HEK293 (cell line): Measurements from ENCODE around the gene PRADC1.

Experiments
- CTCF ChIA-PET: fragments of 350-600 bp; formaldehyde crosslinking; extraction: SDS; loops from one replicate; lab custom pipeline; 2021; ENCODE audit warnings: antibody characterized with exemption; lab: Yijun Ruan, JAX
- POLR2A ChIA-PET: fragments of 300-600 bp; formaldehyde crosslinking; extraction: SDS; loops from one replicate; lab custom pipeline; 2020; ENCODE audit warnings: antibody characterized with exemption, inconsistent platforms; lab: Yijun Ruan, JAX
- H3K27ac ChIP-seq: fragments of 200-500 bp; sonication (Bioruptor generic); 2 replicates; pipeline ENCODE4 v1.5.1; 2014; ENCODE audit warnings: low read depth, low read length, control low read depth, inconsistent platforms; ENCODE audit errors: extremely low read depth
- H3K36me3 ChIP-seq, 2 experiments: fragments of 200-500 bp in 1 of 2; sonication (Bioruptor generic) in 1 of 2; 1 replicate in 1 of 2; 2 replicates in 1 of 2; pipeline ENCODE4 v1.5.1; 2014 to 2017; ENCODE audit warnings: inconsistent platforms in 2 of 2, low read length in 2 of 2; ENCODE audit not compliant: control insufficient read depth in 2 of 2, insufficient read depth in 1 of 2
- H3K4me1 ChIP-seq: fragments of 200-500 bp; sonication (Bioruptor generic); 2 replicates; pipeline ENCODE4 v1.5.1; 2014; ENCODE audit warnings: mild to moderate bottlenecking, low read length, inconsistent platforms; ENCODE audit not compliant: control insufficient read depth, insufficient read depth
- H3K4me3 ChIP-seq: 2 replicates; pipeline ENCODE4 v1.5.1; 2011; ENCODE audit warnings: low read depth, mild to moderate bottlenecking, control low read depth, low read length, moderate library complexity
- H3K9me3 ChIP-seq: fragments of 200-500 bp; sonication (Bioruptor generic); 2 replicates; pipeline ENCODE4 v1.5.1; 2014; ENCODE audit warnings: low read depth, low read length, inconsistent platforms; ENCODE audit not compliant: control insufficient read depth, insufficient read depth
- YY1 ChIP-seq: fragments of 450-650 bp; formaldehyde crosslinking; IDR thresholded peaks from 2 replicates; pipeline ENCODE4 v1.5.1; 2018; ENCODE audit warnings: missing biosample characterization, missing genetic modification characterization
- ZBTB11 ChIP-seq: fragments of 450-650 bp; formaldehyde crosslinking; conservative IDR thresholded peaks from 2 replicates; pipeline ENCODE4 v1.5.1; 2016; ENCODE audit warnings: low read depth, missing biosample characterization, missing genetic modification characterization
- ZFP37 ChIP-seq: fragments of 450-650 bp; formaldehyde crosslinking; IDR thresholded peaks from 2 replicates; pipeline ENCODE4 v1.5.1; 2016; ENCODE audit warnings: missing biosample characterization, missing genetic modification characterization
- ZNF146 ChIP-seq: fragments of 450-650 bp; formaldehyde crosslinking; IDR thresholded peaks from 2 replicates; pipeline ENCODE4 v1.5.1; 2016; ENCODE audit warnings: missing biosample characterization, missing genetic modification characterization
- ZNF157 ChIP-seq: fragments of 450-650 bp; formaldehyde crosslinking; IDR thresholded peaks from 2 replicates; pipeline ENCODE4 v1.5.1; 2016; ENCODE audit warnings: missing biosample characterization, missing genetic modification characterization
- ZNF19 ChIP-seq: fragments of 450-650 bp; formaldehyde crosslinking; IDR thresholded peaks from 2 replicates; pipeline ENCODE4; 2016; ENCODE audit warnings: missing biosample characterization, missing genetic modification characterization, low read depth
- ZNF214 ChIP-seq: fragments of 450-650 bp; formaldehyde crosslinking; IDR thresholded peaks from 2 replicates; pipeline ENCODE4 v1.5.1; 2017; ENCODE audit warnings: missing biosample characterization, mild to moderate bottlenecking, missing genetic modification characterization, borderline replicate concordance
- ZNF555 ChIP-seq: fragments of 450-650 bp; formaldehyde crosslinking; conservative IDR thresholded peaks from 2 replicates; pipeline ENCODE4 v1.5.1; 2017; ENCODE audit warnings: missing biosample characterization, mild to moderate bottlenecking, missing genetic modification characterization, inconsistent platforms
- ZNF561 ChIP-seq: fragments of 450-650 bp; IDR thresholded peaks from 2 replicates; pipeline ENCODE4 v1.5.1; 2018; ENCODE audit warnings: missing biosample characterization, missing genetic modification characterization, borderline replicate concordance
- ZNF571 ChIP-seq: fragments of 450-650 bp; formaldehyde crosslinking; IDR thresholded peaks from 2 replicates; pipeline ENCODE4 v1.5.0; 2017; ENCODE audit warnings: missing biosample characterization, missing genetic modification characterization
- ZNF623 ChIP-seq: fragments of 450-650 bp; formaldehyde crosslinking; IDR thresholded peaks from 2 replicates; pipeline ENCODE4 v1.5.1; 2016; ENCODE audit warnings: missing biosample characterization, missing genetic modification characterization
- ZNF777 ChIP-seq: fragments of 450-650 bp; formaldehyde crosslinking; IDR thresholded peaks from 2 replicates; pipeline ENCODE4 v1.5.1; 2017; ENCODE audit warnings: missing biosample characterization, missing genetic modification characterization, borderline replicate concordance
- ZNF837 ChIP-seq: fragments of 450-650 bp; formaldehyde crosslinking; IDR thresholded peaks from 2 replicates; pipeline ENCODE4 v1.5.1; 2016; ENCODE audit warnings: missing biosample characterization, missing genetic modification characterization
- TF ChIP-seq, protein P1 (sequence below): fragments of 450-650 bp; formaldehyde crosslinking; optimal IDR thresholded peaks from 2 replicates; pipeline ENCODE3; 2016; ENCODE audit warnings: missing biosample characterization, mild to moderate bottlenecking, missing genetic modification characterization
- TF ChIP-seq, protein P2 (sequence below): fragments of 450-650 bp; formaldehyde crosslinking; IDR thresholded peaks from 2 replicates; pipeline ENCODE4 v1.5.1; 2016; ENCODE audit warnings: missing biosample characterization, missing genetic modification characterization
- TF ChIP-seq, protein P3 (sequence below): fragments of 450-650 bp; formaldehyde crosslinking; IDR thresholded peaks from 2 replicates; pipeline ENCODE4 v1.5.1; 2016; ENCODE audit warnings: missing biosample characterization, missing genetic modification characterization
- TF ChIP-seq, protein P4 (sequence below): fragments of 450-650 bp; formaldehyde crosslinking; IDR thresholded peaks from 2 replicates; pipeline ENCODE4 v1.5.1; 2016; ENCODE audit warnings: missing biosample characterization, missing genetic modification characterization
- TF ChIP-seq, protein P5 (sequence below): fragments of 450-650 bp; formaldehyde crosslinking; IDR thresholded peaks from 2 replicates; pipeline ENCODE4 v1.5.0; 2017; ENCODE audit warnings: missing biosample characterization, missing genetic modification characterization, borderline replicate concordance
- TF ChIP-seq, protein P6 (sequence below): fragments of 450-650 bp; IDR thresholded peaks from 2 replicates; pipeline ENCODE4 v1.5.1; 2018; ENCODE audit warnings: missing biosample characterization, missing genetic modification characterization

The PRADC1 gene

GRCh38 chr2:73223821-73224220, 9.2 kb downstream of the PRADC1 start (continued):
- TF ChIP-seq ZBTB11 (tag by site-specific recombination), result no peak
- TF ChIP-seq ZNF555 (tag by site-specific recombination), result no peak

GRCh38 chr2:73218298-73218697, 14.7 kb downstream of the PRADC1 start:
- Histone ChIP-seq H3K4me3 (no peak overlapping the region), H3K9me3 (no peaks in the 10 kb centered on the region), H3K27ac (no peak overlapping the region), H3K36me3 (peaks cover 0 to 42% of the 10 kb centered on the region in 2 experiments; a peak in 1 of 3 replicates), H3K4me1 (no peaks in the 10 kb centered on the region)
- POLR2A ChIA-PET, result interaction anchor here (2.6 kb wide), 1 partner anchor 15 kb away, joined by 20 read pairs; the partner anchor contains the start of genes CCT7 and PRADC1
- CTCF ChIA-PET, result interaction anchor here (0.6 to 1.2 kb wide), 3 partner anchors 41 to 717 kb away, joined by 3 to 5 read pairs (median 5); no protein-coding TSS in a partner anchor
- TF ChIP-seq, protein P1, sequence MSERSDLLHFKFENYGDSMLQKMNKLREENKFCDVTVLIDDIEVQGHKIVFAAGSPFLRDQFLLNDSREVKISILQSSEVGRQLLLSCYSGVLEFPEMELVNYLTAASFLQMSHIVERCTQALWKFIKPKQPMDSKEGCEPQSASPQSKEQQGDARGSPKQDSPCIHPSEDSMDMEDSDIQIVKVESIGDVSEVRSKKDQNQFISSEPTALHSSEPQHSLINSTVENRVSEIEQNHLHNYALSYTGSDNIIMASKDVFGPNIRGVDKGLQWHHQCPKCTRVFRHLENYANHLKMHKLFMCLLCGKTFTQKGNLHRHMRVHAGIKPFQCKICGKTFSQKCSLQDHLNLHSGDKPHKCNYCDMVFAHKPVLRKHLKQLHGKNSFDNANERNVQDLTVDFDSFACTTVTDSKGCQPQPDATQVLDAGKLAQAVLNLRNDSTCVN, result no peak
- TF ChIP-seq ZNF837 (tag by site-specific recombination), result no peak
- TF ChIP-seq, protein P2, sequence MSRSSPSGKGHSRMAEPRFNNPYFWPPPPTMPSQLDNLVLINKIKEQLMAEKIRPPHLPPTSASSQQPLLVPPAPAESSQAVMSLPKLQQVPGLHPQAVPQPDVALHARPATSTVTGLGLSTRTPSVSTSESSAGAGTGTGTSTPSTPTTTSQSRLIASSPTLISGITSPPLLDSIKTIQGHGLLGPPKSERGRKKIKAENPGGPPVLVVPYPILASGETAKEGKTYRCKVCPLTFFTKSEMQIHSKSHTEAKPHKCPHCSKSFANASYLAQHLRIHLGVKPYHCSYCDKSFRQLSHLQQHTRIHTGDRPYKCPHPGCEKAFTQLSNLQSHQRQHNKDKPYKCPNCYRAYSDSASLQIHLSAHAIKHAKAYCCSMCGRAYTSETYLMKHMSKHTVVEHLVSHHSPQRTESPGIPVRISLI, result no peak
- TF ChIP-seq, protein P3, sequence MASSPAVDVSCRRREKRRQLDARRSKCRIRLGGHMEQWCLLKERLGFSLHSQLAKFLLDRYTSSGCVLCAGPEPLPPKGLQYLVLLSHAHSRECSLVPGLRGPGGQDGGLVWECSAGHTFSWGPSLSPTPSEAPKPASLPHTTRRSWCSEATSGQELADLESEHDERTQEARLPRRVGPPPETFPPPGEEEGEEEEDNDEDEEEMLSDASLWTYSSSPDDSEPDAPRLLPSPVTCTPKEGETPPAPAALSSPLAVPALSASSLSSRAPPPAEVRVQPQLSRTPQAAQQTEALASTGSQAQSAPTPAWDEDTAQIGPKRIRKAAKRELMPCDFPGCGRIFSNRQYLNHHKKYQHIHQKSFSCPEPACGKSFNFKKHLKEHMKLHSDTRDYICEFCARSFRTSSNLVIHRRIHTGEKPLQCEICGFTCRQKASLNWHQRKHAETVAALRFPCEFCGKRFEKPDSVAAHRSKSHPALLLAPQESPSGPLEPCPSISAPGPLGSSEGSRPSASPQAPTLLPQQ (tag by site-specific recombination), result no peak
- TF ChIP-seq ZNF623 (tag by site-specific recombination), result no peak
- no peak for TF ChIP-seq ZNF571 (tag by site-specific recombination)
- TF ChIP-seq, protein P4, sequence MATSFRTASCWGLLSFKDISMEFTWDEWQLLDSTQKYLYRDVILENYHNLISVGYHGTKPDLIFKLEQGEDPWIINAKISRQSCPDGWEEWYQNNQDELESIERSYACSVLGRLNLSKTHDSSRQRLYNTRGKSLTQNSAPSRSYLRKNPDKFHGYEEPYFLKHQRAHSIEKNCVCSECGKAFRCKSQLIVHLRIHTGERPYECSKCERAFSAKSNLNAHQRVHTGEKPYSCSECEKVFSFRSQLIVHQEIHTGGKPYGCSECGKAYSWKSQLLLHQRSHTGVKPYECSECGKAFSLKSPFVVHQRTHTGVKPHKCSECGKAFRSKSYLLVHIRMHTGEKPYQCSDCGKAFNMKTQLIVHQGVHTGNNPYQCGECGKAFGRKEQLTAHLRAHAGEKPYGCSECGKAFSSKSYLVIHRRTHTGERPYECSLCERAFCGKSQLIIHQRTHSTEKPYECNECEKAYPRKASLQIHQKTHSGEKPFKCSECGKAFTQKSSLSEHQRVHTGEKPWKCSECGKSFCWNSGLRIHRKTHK (tag by site-specific recombination), result no peak
- no peak for TF ChIP-seq ZFP37 (tag by site-specific recombination)
- no peak for TF ChIP-seq ZNF157 (tag by site-specific recombination)
- no peak for TF ChIP-seq YY1 (tag by site-specific recombination)
- no peak for TF ChIP-seq ZNF561 (tag by site-specific recombination)
- no peak for TF ChIP-seq ZNF146 (tag by site-specific recombination)
- TF ChIP-seq, all 188 proteins: peak for 0

DNA sequence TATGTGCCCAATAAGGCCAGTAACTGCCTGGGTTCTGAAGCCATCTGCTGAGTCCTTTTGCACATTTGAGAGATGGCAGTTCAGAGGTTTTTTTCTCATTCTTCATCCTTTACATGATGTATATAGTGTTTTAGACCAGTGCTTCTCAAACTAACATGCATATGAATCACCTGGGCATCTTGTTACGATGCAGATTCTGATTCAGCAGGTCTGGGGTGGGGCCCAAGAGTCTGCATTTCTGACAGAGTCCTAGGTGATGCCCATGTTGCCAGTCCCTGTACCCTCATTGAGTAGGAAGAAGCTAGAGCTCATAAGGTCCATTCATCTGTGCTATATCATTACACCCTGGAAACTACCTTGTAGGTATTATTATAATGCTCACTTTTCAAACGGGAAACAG, 15.2 kb downstream of the PRADC1 start:
- no peaks in the 10 kb centered on the region for H3K9me3 ChIP-seq
- TF ChIP-seq, protein P5, sequence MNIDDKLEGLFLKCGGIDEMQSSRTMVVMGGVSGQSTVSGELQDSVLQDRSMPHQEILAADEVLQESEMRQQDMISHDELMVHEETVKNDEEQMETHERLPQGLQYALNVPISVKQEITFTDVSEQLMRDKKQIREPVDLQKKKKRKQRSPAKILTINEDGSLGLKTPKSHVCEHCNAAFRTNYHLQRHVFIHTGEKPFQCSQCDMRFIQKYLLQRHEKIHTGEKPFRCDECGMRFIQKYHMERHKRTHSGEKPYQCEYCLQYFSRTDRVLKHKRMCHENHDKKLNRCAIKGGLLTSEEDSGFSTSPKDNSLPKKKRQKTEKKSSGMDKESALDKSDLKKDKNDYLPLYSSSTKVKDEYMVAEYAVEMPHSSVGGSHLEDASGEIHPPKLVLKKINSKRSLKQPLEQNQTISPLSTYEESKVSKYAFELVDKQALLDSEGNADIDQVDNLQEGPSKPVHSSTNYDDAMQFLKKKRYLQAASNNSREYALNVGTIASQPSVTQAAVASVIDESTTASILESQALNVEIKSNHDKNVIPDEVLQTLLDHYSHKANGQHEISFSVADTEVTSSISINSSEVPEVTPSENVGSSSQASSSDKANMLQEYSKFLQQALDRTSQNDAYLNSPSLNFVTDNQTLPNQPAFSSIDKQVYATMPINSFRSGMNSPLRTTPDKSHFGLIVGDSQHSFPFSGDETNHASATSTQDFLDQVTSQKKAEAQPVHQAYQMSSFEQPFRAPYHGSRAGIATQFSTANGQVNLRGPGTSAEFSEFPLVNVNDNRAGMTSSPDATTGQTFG (tag by site-specific recombination), result no peak
- TF ChIP-seq ZNF777 (tag by site-specific recombination) (no peak), ZNF214 (tag by site-specific recombination) (no peak), ZNF19 (tag by site-specific recombination) (no peak), ZNF146 (tag by site-specific recombination) (no peak)
- TF ChIP-seq, protein P6, sequence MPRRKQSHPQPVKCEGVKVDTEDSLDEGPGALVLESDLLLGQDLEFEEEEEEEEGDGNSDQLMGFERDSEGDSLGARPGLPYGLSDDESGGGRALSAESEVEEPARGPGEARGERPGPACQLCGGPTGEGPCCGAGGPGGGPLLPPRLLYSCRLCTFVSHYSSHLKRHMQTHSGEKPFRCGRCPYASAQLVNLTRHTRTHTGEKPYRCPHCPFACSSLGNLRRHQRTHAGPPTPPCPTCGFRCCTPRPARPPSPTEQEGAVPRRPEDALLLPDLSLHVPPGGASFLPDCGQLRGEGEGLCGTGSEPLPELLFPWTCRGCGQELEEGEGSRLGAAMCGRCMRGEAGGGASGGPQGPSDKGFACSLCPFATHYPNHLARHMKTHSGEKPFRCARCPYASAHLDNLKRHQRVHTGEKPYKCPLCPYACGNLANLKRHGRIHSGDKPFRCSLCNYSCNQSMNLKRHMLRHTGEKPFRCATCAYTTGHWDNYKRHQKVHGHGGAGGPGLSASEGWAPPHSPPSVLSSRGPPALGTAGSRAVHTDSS (tag by site-specific recombination), result no peak

More for the DNA sequence above, 15.2 kb downstream of the PRADC1 start:
- ChIA-PET POLR2A (interaction anchor here (2.6 kb wide), 1 partner anchor 15 kb away, joined by 20 read pairs; the partner anchor contains the start of genes CCT7 and PRADC1), CTCF (interaction anchor here (0.7 to 1.2 kb wide), 2 partner anchors 40 to 141 kb away, joined by 5 read pairs; no protein-coding TSS in a partner anchor)
- Histone ChIP-seq H3K27ac (no peak overlapping the region), H3K4me3 (no peak overlapping the region), H3K36me3 (peaks cover 0 to 37% of the 10 kb centered on the region in 2 experiments; a peak in 1 of 3 replicates), H3K4me1 (no peaks in the 10 kb centered on the region)
